SK-N-SH (cell line): ENCODE measurements around the gene NEK7. TPM values are rescaled to one million over a fixed set of nuclear protein-coding genes. Genes with fewer than 3 reads are reported as not detected.
"Not testable (repeated sequence)": the region's sequence is repeated elsewhere in the genome, so short reads cannot be mapped to it uniquely, and the experiment has no call there.

ENCODE experiments used
- CTCF ChIA-PET: fragments of 300-600, 350-600 bp; formaldehyde crosslinking; extraction: SDS; loops from one replicate; lab custom pipeline; 2021; lab: Yijun Ruan, JAX
- POLR2A ChIA-PET: fragments of 350-600 bp; sonication (Branson Sonifier 250); formaldehyde crosslinking; extraction: SDS; loops from one replicate; lab custom pipeline; 2020; ENCODE audit warnings: antibody characterized with exemption, inconsistent platforms; lab: Yijun Ruan, JAX
- DNase-seq: peaks from one replicate; pipeline ENCODE4 v3.0.0; 2012
- H2AFZ ChIP-seq: fragments of 200-600 bp; sonication (generic); 2 replicates; pipeline ENCODE4 v1.8.1; 2016; ENCODE audit warnings: antibody characterized with exemption, mild to moderate bottlenecking, low read depth
- H3F3A ChIP-seq: fragments of 200-600 bp; sonication (generic); replicated peaks from 2 replicates; pipeline ENCODE3; 2016; ENCODE audit warnings: antibody characterized with exemption, mild to moderate bottlenecking; ENCODE audit not compliant: insufficient read depth
- H3K27ac ChIP-seq, 2 experiments: fragments of 200-500 bp in 1 of 2; fragments of 200-600 bp in 1 of 2; sonication (Bioruptor generic) in 1 of 2; sonication (generic), shearing (Covaris generic) in 1 of 2; 2 replicates each; pipeline versions ENCODE4 v1.5.1 to v1.6.1; 2014 to 2016; ENCODE audit warnings: low read depth in 2 of 2, inconsistent platforms in 1 of 2, low read length in 1 of 2, mild to moderate bottlenecking in 1 of 2, mixed read lengths in 1 of 2
- H3K27me3 ChIP-seq: fragments of 200-600 bp; sonication (generic), shearing (Covaris generic); 2 replicates; pipeline ENCODE4 v1.6.1; 2016; ENCODE audit warnings: mixed run types; ENCODE audit not compliant: insufficient read depth
- H3K36me3 ChIP-seq, 2 experiments: fragments of 200-500 bp in 1 of 2; fragments of 200-600 bp in 1 of 2; sonication (Bioruptor generic) in 1 of 2; sonication (generic) in 1 of 2; replicated peaks in 1 of 2; 2 replicates each; pipeline versions ENCODE3 to v1.5.1; 2014 to 2016; ENCODE audit warnings: low read length in 1 of 2, mild to moderate bottlenecking in 1 of 2; ENCODE audit not compliant: insufficient read depth in 2 of 2, control insufficient read depth in 1 of 2
- H3K4me1 ChIP-seq, 2 experiments: fragments of 200-500 bp in 1 of 2; fragments of 200-600 bp in 1 of 2; sonication (Bioruptor generic) in 1 of 2; sonication (generic), shearing (Covaris generic) in 1 of 2; 2 replicates each; pipeline versions ENCODE4 v1.5.1 to v1.6.1; 2014 to 2016; ENCODE audit warnings: low read depth in 1 of 2, low read length in 1 of 2, mixed run types in 1 of 2; ENCODE audit not compliant: insufficient read depth in 2 of 2, control insufficient read depth in 1 of 2
- H3K4me2 ChIP-seq: fragments of 200-600 bp; sonication (generic), shearing (Covaris generic); 2 replicates; pipeline ENCODE4 v1.6.1; 2017; ENCODE audit warnings: mixed run types
- H3K4me3 ChIP-seq, 2 experiments: fragments of 200-500 bp in 1 of 2; fragments of 200-600 bp in 1 of 2; sonication (Bioruptor generic) in 1 of 2; sonication (generic), shearing (Covaris generic) in 1 of 2; 2 replicates each; pipeline versions ENCODE4 v1.5.1 to v1.8.1; 2014 to 2016; ENCODE audit warnings: low read depth in 2 of 2, inconsistent platforms in 1 of 2, low read length in 1 of 2, mild to moderate bottlenecking in 1 of 2, mixed read lengths in 1 of 2, moderate library complexity in 1 of 2
- H3K79me2 ChIP-seq: fragments of 200-600 bp; sonication (generic); 2 replicates; pipeline ENCODE4 v1.8.1; 2017; ENCODE audit warnings: mild to moderate bottlenecking; ENCODE audit not compliant: insufficient read depth
- H3K9ac ChIP-seq: fragments of 200-600 bp; sonication (generic); 2 replicates; pipeline ENCODE4 v1.6.1; 2017; ENCODE audit warnings: mixed run types
- H3K9me2 ChIP-seq: fragments of 200-600 bp; sonication (generic); 2 replicates; pipeline ENCODE4 v1.6.1; 2017; ENCODE audit warnings: mixed run types
- H3K9me3 ChIP-seq: fragments of 200-600 bp; sonication (generic); 2 replicates; pipeline ENCODE4 v1.6.1; 2017; ENCODE audit warnings: mixed run types, mild to moderate bottlenecking, moderate library complexity
- H4K20me1 ChIP-seq: fragments of 200-600 bp; sonication (generic); 2 replicates; pipeline ENCODE4 v1.6.1; 2017; ENCODE audit warnings: mild to moderate bottlenecking, mixed run types; ENCODE audit not compliant: insufficient read depth
- CHD2 ChIP-seq: fragments of 150-350 bp; IDR thresholded peaks from 2 replicates; pipeline ENCODE4 v1.6.1; 2018; ENCODE audit warnings: low read length; ENCODE audit not compliant: partially characterized antibody
- ELF1 ChIP-seq: IDR thresholded peaks from 2 replicates; pipeline ENCODE4 v1.4.0; 2012
- EP300 ChIP-seq, 2 experiments: IDR thresholded peaks; 2 replicates each; pipeline versions ENCODE4 v1.4.0 to v1.6.1; 2012; ENCODE audit warnings: borderline replicate concordance in 1 of 2, low read depth in 1 of 2, low read length in 1 of 2
- EZH2phosphoT487 ChIP-seq: fragments of 200-600 bp; sonication (generic); IDR thresholded peaks from 2 replicates; pipeline ENCODE4 v1.6.1; 2017; ENCODE audit warnings: low read depth, mixed run types, mild to moderate bottlenecking, antibody characterized with exemption, moderate library complexity, borderline replicate concordance
- FOSL2 ChIP-seq: IDR thresholded peaks from 2 replicates; pipeline ENCODE4 v1.4.0; 2012; ENCODE audit warnings: low read depth, mild to moderate bottlenecking, moderate library complexity, borderline replicate concordance
- GABPA ChIP-seq: IDR thresholded peaks from 2 replicates; pipeline ENCODE4 v1.4.0; 2012; ENCODE audit warnings: low read depth, mild to moderate bottlenecking
- JUND ChIP-seq: IDR thresholded peaks from 2 replicates; pipeline ENCODE4 v1.4.0; 2012
- MAX ChIP-seq: IDR thresholded peaks from 2 replicates; pipeline ENCODE4 v1.4.0; 2012; ENCODE audit warnings: low read depth
- MEF2A ChIP-seq: IDR thresholded peaks from 2 replicates; pipeline ENCODE4 v1.4.0; 2012; ENCODE audit warnings: low read depth, borderline replicate concordance
- NFIC ChIP-seq: IDR thresholded peaks from 2 replicates; pipeline ENCODE4 v1.4.0; 2012; ENCODE audit warnings: borderline replicate concordance
- POLR2AphosphoS5 ChIP-seq: IDR thresholded peaks from 2 replicates; pipeline ENCODE4 v1.6.1; 2012; ENCODE audit warnings: low read depth, low read length
- RAD21 ChIP-seq: IDR thresholded peaks from 2 replicates; pipeline ENCODE4 v1.6.1; 2012; ENCODE audit warnings: mild to moderate bottlenecking, low read length
- RFX5 ChIP-seq: IDR thresholded peaks from 2 replicates; pipeline ENCODE4 v1.6.1; 2012; ENCODE audit warnings: mild to moderate bottlenecking, improper control_type of control experiment, low read length
- TAF1 ChIP-seq: IDR thresholded peaks from 2 replicates; pipeline ENCODE4 v1.6.1; 2012; ENCODE audit warnings: low read depth, mild to moderate bottlenecking, low read length, moderate library complexity, borderline replicate concordance
- TEAD4 ChIP-seq: IDR thresholded peaks from 2 replicates; pipeline ENCODE4 v1.4.0; 2012; ENCODE audit warnings: mild to moderate bottlenecking, borderline replicate concordance; ENCODE audit not compliant: insufficient read depth
- USF2 ChIP-seq: fragments of 150-350 bp; IDR thresholded peaks from 2 replicates; pipeline ENCODE4 v1.6.1; 2017; ENCODE audit warnings: antibody characterized with exemption, low read length, low read depth, borderline replicate concordance
- WGBS: methylation state at CpG from one replicate; pipeline ENCODE4 v1.1.6; 2017; ENCODE audit warnings: low lambda C conversion rate; 5-methylcytosine and 5-hydroxymethylcytosine counted together
- polyA plus RNA-seq, 3 experiments: library from polyadenylated mRNA; depleted of rRNA; stranded (reverse); fragments of >200 nt; gene quantifications; 2 replicates each; pipeline ENCODE4 v1.2.3, GENCODE V29; 2012
- TF ChIP-seq, protein P1 (sequence below): fragments of 150-350 bp; IDR thresholded peaks from 2 replicates; pipeline ENCODE4 v1.6.1; 2016; ENCODE audit warnings: mild to moderate bottlenecking, low read depth, low read length
- TF ChIP-seq, protein P2 (sequence below): IDR thresholded peaks from 2 replicates; pipeline ENCODE4; 2012

NEK7 gene
- polyA plus RNA-seq, 1 of the 3 experiments (the other 2 are of a cell fraction), result 85.8 TPM

DNA sequence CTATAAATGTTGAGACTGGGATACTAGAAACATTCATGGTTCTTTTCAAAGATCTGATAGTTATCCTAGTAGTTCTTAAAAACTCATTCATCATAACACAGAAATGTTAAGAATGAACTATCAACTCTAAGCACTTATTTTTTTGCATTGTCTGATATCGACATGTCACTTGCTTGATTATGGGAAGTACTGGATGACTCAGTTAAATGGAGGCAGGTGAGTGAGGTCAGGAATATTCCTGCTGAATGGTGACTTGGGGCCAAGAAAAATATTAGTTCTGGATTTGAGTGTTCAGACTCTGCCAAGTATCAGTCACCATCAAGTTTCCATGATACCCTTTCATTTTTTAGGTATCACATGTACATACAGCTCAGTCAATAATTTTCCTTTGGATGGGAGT is 63.6 kb downstream of the NEK7 start (continued):
- TF ChIP-seq EP300 (IDR thresholded peaks at IDR 0.05; ENCODE audit: borderline replicate concordance in 1 of 2, low read depth in 1 of 2, low read length in 1 of 2) (peak; percentile 30 to 93; a peak in 3 of 4 replicates), JUND (peak; percentile 96), FOSL2 (peak; percentile 92), GABPA (no peak), EZH2phosphoT487 (no peak), RFX5 (no peak), MEF2A (peak; percentile 58; the same call in 1 of the 2 replicates), NFIC (peak; percentile 99), ELF1 (no peak)
- TF ChIP-seq, protein P1, sequence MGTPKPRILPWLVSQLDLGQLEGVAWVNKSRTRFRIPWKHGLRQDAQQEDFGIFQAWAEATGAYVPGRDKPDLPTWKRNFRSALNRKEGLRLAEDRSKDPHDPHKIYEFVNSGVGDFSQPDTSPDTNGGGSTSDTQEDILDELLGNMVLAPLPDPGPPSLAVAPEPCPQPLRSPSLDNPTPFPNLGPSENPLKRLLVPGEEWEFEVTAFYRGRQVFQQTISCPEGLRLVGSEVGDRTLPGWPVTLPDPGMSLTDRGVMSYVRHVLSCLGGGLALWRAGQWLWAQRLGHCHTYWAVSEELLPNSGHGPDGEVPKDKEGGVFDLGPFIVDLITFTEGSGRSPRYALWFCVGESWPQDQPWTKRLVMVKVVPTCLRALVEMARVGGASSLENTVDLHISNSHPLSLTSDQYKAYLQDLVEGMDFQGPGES, result no peak

DNA sequence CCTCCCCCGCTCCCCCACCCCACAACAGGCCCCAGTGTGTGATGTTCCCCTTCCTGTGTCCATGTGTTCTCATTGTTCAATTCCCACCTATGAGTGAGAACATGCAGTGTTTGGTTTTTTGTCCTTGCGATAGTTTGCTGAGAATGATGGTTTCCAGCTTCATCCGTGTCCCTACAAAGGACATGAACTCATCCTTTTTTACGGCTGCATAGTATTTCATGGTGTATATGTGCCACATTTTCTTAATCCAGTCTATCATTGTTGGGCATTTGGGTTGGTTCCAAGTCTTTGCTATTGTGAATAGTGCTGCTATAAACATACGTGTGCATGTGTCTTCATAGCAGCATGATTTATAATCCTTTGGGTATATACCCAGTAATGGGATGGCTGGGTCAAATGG is 70.2 kb downstream of the NEK7 start:
- Histone ChIP-seq H3K36me3 (peaks cover 10 to 29% of the 10 kb centered on the region in 2 experiments), H3K79me2 (peaks cover 100% of the 10 kb centered on the region), H3F3A (peaks cover 14% of the 10 kb centered on the region)
- CTCF ChIA-PET, H3K4me3 ChIP-seq, DNase-seq, H3K4me1 ChIP-seq, H3K9ac ChIP-seq, POLR2A ChIA-PET, H3K27me3 ChIP-seq, H3K9me3 ChIP-seq, H3K9me2 ChIP-seq, H3K4me2 ChIP-seq, H3K27ac ChIP-seq, H2AFZ ChIP-seq, H4K20me1 ChIP-seq: not testable (repeated sequence)
- WGBS, result 95% methylated on average over 5 of the region's 5 CpGs

GRCh38 chr1:198227454-198227853 is 70.7 kb downstream of the NEK7 start:
- H3K4me1 ChIP-seq, H3K9me3 ChIP-seq, H3K4me2 ChIP-seq, POLR2A ChIA-PET, H3K9ac ChIP-seq, CTCF ChIA-PET, DNase-seq, H2AFZ ChIP-seq, H3K27ac ChIP-seq, H3K27me3 ChIP-seq, H3K9me2 ChIP-seq, H3K4me3 ChIP-seq: not testable (repeated sequence)
- 97% methylated on average over 2 of the region's 2 CpGs for WGBS
- H3F3A ChIP-seq, result peaks cover 11% of the 10 kb centered on the region
- peaks cover 11% of the 10 kb centered on the region; the same call in 1 of the 2 replicates for H4K20me1 ChIP-seq
- H3K79me2 ChIP-seq, result peaks cover 100% of the 10 kb centered on the region
- peaks cover 10 to 29% of the 10 kb centered on the region in 2 experiments for H3K36me3 ChIP-seq

- peaks cover 99% of the 10 kb centered on the region for H3K79me2 ChIP-seq
- ChIA-PET POLR2A (no interaction called here), CTCF (no interaction called here)
- H4K20me1 ChIP-seq, result peaks cover 11% of the 10 kb centered on the region; the same call in 1 of the 2 replicates
- H3F3A ChIP-seq, result peaks cover 17% of the 10 kb centered on the region
- no peak overlapping the region for H3K9ac ChIP-seq
- no peak overlapping the region for H3K4me3 ChIP-seq
- no peak overlapping the region for H3K27ac ChIP-seq
- H2AFZ ChIP-seq, result no peak overlapping the region
- H3K27me3 ChIP-seq, result no peaks in the 10 kb centered on the region
- DNase-seq, result no peak
- no peaks in the 10 kb centered on the region for H3K9me2 ChIP-seq
- H3K9me3 ChIP-seq, result no peaks in the 10 kb centered on the region
- 94% methylated on average over 2 of the region's 2 CpGs for WGBS
- H3K4me2 ChIP-seq, result no peak overlapping the region
- H3K4me1 ChIP-seq, result peaks cover 2 to 3% of the 10 kb centered on the region in 2 experiments; a peak in 3 of 4 replicates
- H3K36me3 ChIP-seq, result peaks cover 21 to 34% of the 10 kb centered on the region in 2 experiments
- TF ChIP-seq RAD21 (no peak), FOSL2 (no peak), USF2 (no peak), MAX (no peak), TAF1 (no peak), GABPA (no peak), CHD2 (no peak), NFIC (no peak), JUND (no peak), EP300 (IDR thresholded peaks at IDR 0.05; ENCODE audit: borderline replicate concordance in 1 of 2, low read depth in 1 of 2, low read length in 1 of 2) (no peak), POLR2AphosphoS5 (no peak), TEAD4 (no peak)
- TF ChIP-seq, protein P2, sequence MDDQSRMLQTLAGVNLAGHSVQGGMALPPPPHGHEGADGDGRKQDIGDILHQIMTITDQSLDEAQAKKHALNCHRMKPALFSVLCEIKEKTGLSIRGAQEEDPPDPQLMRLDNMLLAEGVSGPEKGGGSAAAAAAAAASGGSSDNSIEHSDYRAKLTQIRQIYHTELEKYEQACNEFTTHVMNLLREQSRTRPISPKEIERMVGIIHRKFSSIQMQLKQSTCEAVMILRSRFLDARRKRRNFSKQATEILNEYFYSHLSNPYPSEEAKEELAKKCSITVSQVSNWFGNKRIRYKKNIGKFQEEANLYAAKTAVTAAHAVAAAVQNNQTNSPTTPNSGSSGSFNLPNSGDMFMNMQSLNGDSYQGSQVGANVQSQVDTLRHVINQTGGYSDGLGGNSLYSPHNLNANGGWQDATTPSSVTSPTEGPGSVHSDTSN, result no peak
Measured at GRCh38 chr1:198228925-198229324, 72.1 kb downstream of the NEK7 start.
